Keratinocyte (primary cell): ENCODE results near the gene CPEB4.

Experiments used
- EZH2 ChIP-seq: IDR thresholded peaks from one replicate; pipeline ENCODE4 v1.6.1; 2012; ENCODE audit warnings: inconsistent platforms, mild to moderate bottlenecking, low read length, moderate library complexity
- TF ChIP-seq, protein P1 (sequence below), 3 experiments: IDR thresholded peaks in 1 of 3; conservative IDR thresholded peaks in 1 of 3; optimal IDR thresholded peaks in 1 of 3; 2 replicates in 2 of 3; 3 replicates in 1 of 3; pipeline versions ENCODE3 to v1.5.1; 2011; ENCODE audit warnings: low read length in 3 of 3, mild to moderate bottlenecking in 3 of 3, moderate library complexity in 2 of 3, control low read depth in 1 of 3, inconsistent platforms in 1 of 3; ENCODE audit not compliant: insufficient read depth in 2 of 3; ENCODE audit errors: extremely low read depth in 1 of 3

DNA sequence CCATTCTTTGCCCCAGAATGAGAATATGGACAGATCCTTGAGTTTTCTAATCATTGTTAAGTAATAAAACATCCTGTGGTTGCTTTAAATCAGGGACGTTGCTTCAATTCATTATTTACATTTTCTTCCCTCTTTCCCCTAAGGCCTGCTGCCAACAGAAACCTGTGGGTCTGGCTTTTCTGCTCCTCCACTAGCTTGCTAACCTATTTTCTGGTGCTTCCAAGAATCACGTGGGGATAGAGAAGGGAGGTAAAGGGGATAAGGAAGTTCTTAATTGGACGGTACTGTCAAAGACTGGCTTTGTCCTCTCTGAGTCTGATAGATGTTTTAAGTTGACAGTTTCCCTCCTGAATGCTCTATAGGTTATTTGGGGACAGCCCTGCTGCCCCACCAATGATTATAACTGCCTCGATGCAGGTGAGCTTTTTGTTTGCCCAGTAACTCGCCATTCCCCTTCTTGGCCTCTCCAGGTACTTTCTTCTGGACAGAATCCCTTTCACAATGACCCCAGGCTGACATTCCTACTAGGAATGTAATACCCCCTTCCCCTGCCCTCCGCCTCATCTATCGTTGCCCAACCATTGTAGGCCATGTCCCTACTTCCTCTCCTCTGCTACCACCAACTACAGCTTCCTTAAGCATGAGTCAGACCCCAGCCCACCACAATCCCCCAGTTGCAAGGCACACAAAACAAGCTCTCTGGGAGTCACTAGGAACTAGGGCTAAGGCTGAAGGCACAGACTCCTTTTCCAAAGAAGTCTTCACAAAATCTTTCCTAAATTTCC lies 19.9 kb upstream of the CPEB4 start:
- TF ChIP-seq, protein P1, sequence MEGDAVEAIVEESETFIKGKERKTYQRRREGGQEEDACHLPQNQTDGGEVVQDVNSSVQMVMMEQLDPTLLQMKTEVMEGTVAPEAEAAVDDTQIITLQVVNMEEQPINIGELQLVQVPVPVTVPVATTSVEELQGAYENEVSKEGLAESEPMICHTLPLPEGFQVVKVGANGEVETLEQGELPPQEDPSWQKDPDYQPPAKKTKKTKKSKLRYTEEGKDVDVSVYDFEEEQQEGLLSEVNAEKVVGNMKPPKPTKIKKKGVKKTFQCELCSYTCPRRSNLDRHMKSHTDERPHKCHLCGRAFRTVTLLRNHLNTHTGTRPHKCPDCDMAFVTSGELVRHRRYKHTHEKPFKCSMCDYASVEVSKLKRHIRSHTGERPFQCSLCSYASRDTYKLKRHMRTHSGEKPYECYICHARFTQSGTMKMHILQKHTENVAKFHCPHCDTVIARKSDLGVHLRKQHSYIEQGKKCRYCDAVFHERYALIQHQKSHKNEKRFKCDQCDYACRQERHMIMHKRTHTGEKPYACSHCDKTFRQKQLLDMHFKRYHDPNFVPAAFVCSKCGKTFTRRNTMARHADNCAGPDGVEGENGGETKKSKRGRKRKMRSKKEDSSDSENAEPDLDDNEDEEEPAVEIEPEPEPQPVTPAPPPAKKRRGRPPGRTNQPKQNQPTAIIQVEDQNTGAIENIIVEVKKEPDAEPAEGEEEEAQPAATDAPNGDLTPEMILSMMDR (optimal IDR thresholded peaks at IDR 0.05 in 1 of 3, IDR thresholded peaks at IDR 0.05 in 1 of 3, conservative IDR thresholded peaks at IDR 0.05 in 1 of 3; ENCODE audit: extremely low read depth in 1 of 3, insufficient read depth in 2 of 3, low read length in 3 of 3), result no peak
- TF ChIP-seq EZH2, result no peak
